Thymus (tissue), 11 donors: ENCODE data around the gene BMS1. TPM values are rescaled to one million over a fixed set of nuclear protein-coding genes. Genes with fewer than 3 reads are reported as not detected.

Source experiments
- DNase-seq, 9 donors: peaks; one replicate each; pipeline ENCODE4 v3.0.0-alpha.2; 2013; ENCODE audit warnings: low spot score in 9 of 9, low read depth in 6 of 9, missing footprints in 1 of 9
- H3K27ac ChIP-seq, 2 donors: one replicate each; pipeline ENCODE4 v1.5.1; 2013; ENCODE audit warnings: control low read depth in 1 of 2, low read depth in 1 of 2, low read length in 1 of 2, mild to moderate bottlenecking in 1 of 2, moderate library complexity in 1 of 2
- H3K27me3 ChIP-seq, 2 donors: one replicate each; pipeline ENCODE4 v1.5.1; 2013; ENCODE audit warnings: low read length in 1 of 2; ENCODE audit not compliant: control insufficient read depth in 2 of 2, insufficient read depth in 1 of 2
- H3K36me3 ChIP-seq, 2 donors: one replicate each; pipeline ENCODE4 v1.5.1; 2013; ENCODE audit warnings: low read length in 1 of 2, mild to moderate bottlenecking in 1 of 2, moderate library complexity in 1 of 2; ENCODE audit not compliant: control insufficient read depth in 2 of 2, insufficient read depth in 2 of 2
- H3K4me1 ChIP-seq, 2 donors: one replicate each; pipeline ENCODE4 v1.5.1; 2013; ENCODE audit warnings: low read length in 2 of 2; ENCODE audit not compliant: control insufficient read depth in 2 of 2, insufficient read depth in 2 of 2
- H3K4me3 ChIP-seq, 2 donors: one replicate each; pipeline ENCODE4 v1.5.1; 2013; ENCODE audit warnings: low read length in 2 of 2, control low read depth in 1 of 2, mild to moderate bottlenecking in 1 of 2
- H3K9me3 ChIP-seq, 2 donors: one replicate each; pipeline ENCODE4 v1.5.1; 2013; ENCODE audit warnings: low read length in 1 of 2, mild to moderate bottlenecking in 1 of 2; ENCODE audit not compliant: control insufficient read depth in 2 of 2, insufficient read depth in 1 of 2
- WGBS: extraction: QIAGEN DNeasy Blood & Tissue Kit; methylation state at CpG from one replicate; pipeline ENCODE4 v1.1.7; 2013; 5-methylcytosine and 5-hydroxymethylcytosine counted together
- polyA plus RNA-seq: library from polyadenylated mRNA; stranded (reverse); fragments of 200-250 nt; gene quantifications from one replicate; pipeline ENCODE4 v1.2.3, GENCODE V29; 2013
- total RNA-seq: library from RNA; stranded (reverse); fragments of 120-200 nt; gene quantifications from one replicate; pipeline ENCODE4 v1.2.4, GENCODE V29; 2013
- donor health status: healthy.

BMS1 gene
- total and polyA plus RNA-seq, 2 donors: 10.1 to 15.0 TPM

GRCh38 chr10:42776681-42777080 lies 5.9 kb upstream of the BMS1 start:
- no peaks in the 10 kb centered on the region for H3K27me3 ChIP-seq
- H3K36me3 ChIP-seq: no peaks in the 10 kb centered on the region
- WGBS: 71% methylated on average over 1 of the region's 1 CpG
- H3K4me1 ChIP-seq: peaks cover 1 to 2% of the 10 kb centered on the region in 2 donors
- DNase-seq: no peak
- H3K4me3 ChIP-seq: no peak overlapping the region
- H3K9me3 ChIP-seq: peaks cover 2 to 17% of the 10 kb centered on the region in 2 donors
- H3K27ac ChIP-seq: no peak overlapping the region

- H3K36me3 ChIP-seq: peaks cover under 1 to 2% of the 10 kb centered on the region in 2 donors
- H3K4me3 ChIP-seq: no peak overlapping the region
- no peak overlapping the region for H3K27ac ChIP-seq
- H3K9me3 ChIP-seq: peaks cover 0 to 6% of the 10 kb centered on the region in 2 donors
- DNase-seq: no peak
- H3K4me1 ChIP-seq: peaks cover 11 to 12% of the 10 kb centered on the region in 2 donors
- 92% methylated on average over 4 of the region's 4 CpGs for WGBS
- H3K27me3 ChIP-seq: no peaks in the 10 kb centered on the region
Observed at GRCh38 chr10:42780456-42780855, 2.1 kb upstream of the BMS1 start.

- WGBS: 36% methylated on average over 18 of the region's 18 CpGs
- H3K27ac ChIP-seq: peak overlapping the region; percentile 88 to 90
- H3K9me3 ChIP-seq: peaks cover 0 to 6% of the 10 kb centered on the region in 2 donors
- H3K4me1 ChIP-seq: peaks cover 11 to 12% of the 10 kb centered on the region in 2 donors
- H3K27me3 ChIP-seq: no peaks in the 10 kb centered on the region
- no peak for DNase-seq
- peak overlapping the region; percentile 70 to 80 for H3K4me3 ChIP-seq
- peaks cover 10 to 12% of the 10 kb centered on the region in 2 donors for H3K36me3 ChIP-seq
Observed at GRCh38 chr10:42781893-42782445, 626 bp upstream of the BMS1 start.

GRCh38 chr10:42783181-42783549 lies 570 bp downstream of the BMS1 start:
- Histone ChIP-seq H3K4me3 (peak overlapping the region; percentile 70 to 80), H3K9me3 (peaks cover 0 to 6% of the 10 kb centered on the region in 2 donors), H3K36me3 (peaks cover 10 to 17% of the 10 kb centered on the region in 2 donors), H3K4me1 (peaks cover 11 to 12% of the 10 kb centered on the region in 2 donors), H3K27me3 (no peaks in the 10 kb centered on the region), H3K27ac (peak overlapping the region in 1 of 2 donors; percentile 90)
- WGBS: 5% methylated on average over 11 of the region's 11 CpGs
- DNase-seq: no peak

GRCh38 chr10:42785759-42786158 lies 3.2 kb downstream of the BMS1 start:
- Histone ChIP-seq H3K4me3 (no peak overlapping the region), H3K4me1 (peaks cover 11 to 12% of the 10 kb centered on the region in 2 donors), H3K27me3 (no peaks in the 10 kb centered on the region), H3K9me3 (peaks cover 0 to 6% of the 10 kb centered on the region in 2 donors), H3K36me3 (peaks cover 23 to 27% of the 10 kb centered on the region in 2 donors), H3K27ac (no peak overlapping the region)
- 97% methylated on average over 6 of the region's 6 CpGs for WGBS
- no peak for DNase-seq

- WGBS: 97% methylated on average over 3 of the region's 3 CpGs
- H3K27me3 ChIP-seq: no peaks in the 10 kb centered on the region
- H3K4me3 ChIP-seq: no peak overlapping the region
- no peaks in the 10 kb centered on the region for H3K4me1 ChIP-seq
- no peak for DNase-seq
- no peaks in the 10 kb centered on the region for H3K9me3 ChIP-seq
- H3K36me3 ChIP-seq: peaks cover 41 to 43% of the 10 kb centered on the region in 2 donors
- no peak overlapping the region for H3K27ac ChIP-seq
Observed at GRCh38 chr10:42790835-42791234, 8.2 kb downstream of the BMS1 start.

- peaks cover 58 to 61% of the 10 kb centered on the region in 2 donors for H3K36me3 ChIP-seq
- 98% methylated on average over 2 of the region's 2 CpGs for WGBS
- no peak overlapping the region for H3K4me3 ChIP-seq
- H3K4me1 ChIP-seq: no peaks in the 10 kb centered on the region
- H3K27me3 ChIP-seq: no peaks in the 10 kb centered on the region
- H3K9me3 ChIP-seq: no peaks in the 10 kb centered on the region
- H3K27ac ChIP-seq: no peak overlapping the region
- no peak for DNase-seq
Observed at GRCh38 chr10:42795701-42796100, 13.1 kb downstream of the BMS1 start.

GRCh38 chr10:42801135-42801534 lies 18.5 kb downstream of the BMS1 start:
- DNase-seq: no peak
- H3K36me3 ChIP-seq: peaks cover 44 to 62% of the 10 kb centered on the region in 2 donors

GRCh38 chr10:42802876-42803275 lies 20.3 kb downstream of the BMS1 start:
- peaks cover 40 to 51% of the 10 kb centered on the region in 2 donors for H3K36me3 ChIP-seq
- H3K9me3 ChIP-seq: no peaks in the 10 kb centered on the region
- no peak overlapping the region for H3K27ac ChIP-seq
- H3K27me3 ChIP-seq: no peaks in the 10 kb centered on the region
- no peak overlapping the region for H3K4me3 ChIP-seq
- DNase-seq: no peak
- 97% methylated on average over 3 of the region's 3 CpGs for WGBS
- no peaks in the 10 kb centered on the region for H3K4me1 ChIP-seq

More at GRCh38 chr10:42801135-42801534, 18.5 kb downstream of the BMS1 start:
- Histone ChIP-seq H3K27ac (no peak overlapping the region), H3K27me3 (no peaks in the 10 kb centered on the region), H3K4me3 (no peak overlapping the region), H3K4me1 (no peaks in the 10 kb centered on the region), H3K9me3 (no peaks in the 10 kb centered on the region)
